ENCODE data around the gene DUSP5.
"Not testable (repeated sequence)": the region's sequence is repeated elsewhere in the genome, so short reads cannot be mapped to it uniquely, and the experiment has no call there.

The DUSP5 gene

GRCh38 chr10:110531687-110532086 is 34.0 kb downstream of the DUSP5 start:
- Histone ChIP-seq H3K27me3 (no peaks in the 10 kb centered on the region), H3K4me1 (no peaks in the 10 kb centered on the region), H3K36me3 (no peaks in the 10 kb centered on the region), H3K9me3 (no peaks in the 10 kb centered on the region), H3K4me3 (ENCODE audit: low read depth, low read length) (no peak overlapping the region)
- no peak for TF ChIP-seq CTCF (IDR thresholded peaks at IDR 0.05; ENCODE audit: low read depth, low read length)
- DNase-seq, result no peak

DNA sequence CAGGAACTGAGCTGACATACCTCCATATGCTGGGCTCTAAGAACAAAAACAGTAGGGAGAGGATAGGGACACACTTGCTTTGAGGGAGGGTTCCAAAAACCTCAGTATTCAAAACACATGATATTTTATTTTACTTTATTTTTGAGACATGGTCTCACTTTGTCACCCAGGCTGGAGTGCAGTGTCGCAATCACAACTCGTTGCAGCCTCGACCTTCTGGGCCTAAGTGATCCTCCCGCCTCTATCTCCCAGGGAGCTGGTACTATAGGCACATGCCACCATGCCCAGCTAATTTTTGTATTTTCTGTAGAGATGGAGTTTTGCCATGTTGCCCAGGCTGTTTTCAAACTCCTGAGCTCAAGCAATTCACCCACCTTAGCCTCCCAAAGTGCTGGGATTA is 34.9 kb downstream of the DUSP5 start:
- not testable (repeated sequence) for H3K9me3 ChIP-seq; H3K4me3 ChIP-seq (ENCODE audit: low read depth, low read length); DNase-seq; H3K27me3 ChIP-seq; H3K4me1 ChIP-seq; H3K36me3 ChIP-seq

DNA sequence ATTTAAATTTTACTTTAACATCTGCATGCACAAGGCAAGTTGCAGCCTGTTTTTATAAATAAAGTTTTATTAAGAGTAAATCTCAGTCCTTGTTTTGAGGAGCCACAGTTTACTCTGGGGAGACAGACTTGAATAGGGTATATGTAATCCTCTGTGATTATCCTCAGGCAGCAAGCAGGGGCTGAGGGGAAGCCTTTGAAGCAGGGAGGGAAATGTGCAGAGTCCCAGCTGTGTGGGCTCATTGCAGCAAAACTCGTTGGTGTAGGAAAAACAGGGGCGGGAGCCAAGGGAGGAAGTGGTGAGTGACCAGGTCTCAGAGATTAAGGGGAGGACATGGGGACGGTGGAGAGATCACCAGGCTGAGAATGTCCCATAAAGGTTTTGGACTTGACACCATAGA is 35.4 kb downstream of the DUSP5 start:
- Histone ChIP-seq H3K9me3 (no peaks in the 10 kb centered on the region), H3K4me1 (no peaks in the 10 kb centered on the region), H3K27me3 (no peaks in the 10 kb centered on the region), H3K36me3 (no peaks in the 10 kb centered on the region), H3K4me3 (ENCODE audit: low read depth, low read length) (no peak overlapping the region)
- no peak for TF ChIP-seq CTCF (IDR thresholded peaks at IDR 0.05; ENCODE audit: low read depth, low read length)
- no peak for DNase-seq

GRCh38 chr10:110534571-110534970 is 36.9 kb downstream of the DUSP5 start:
- Histone ChIP-seq H3K4me3 (ENCODE audit: low read depth, low read length) (no peak overlapping the region), H3K4me1 (no peaks in the 10 kb centered on the region), H3K9me3 (no peaks in the 10 kb centered on the region), H3K27me3 (no peaks in the 10 kb centered on the region), H3K36me3 (no peaks in the 10 kb centered on the region)
- TF ChIP-seq CTCF (IDR thresholded peaks at IDR 0.05; ENCODE audit: low read depth, low read length), result no peak
- no peak for DNase-seq

GRCh38 chr10:110535958-110536891 is 38.5 kb downstream of the DUSP5 start:
- DNase-seq, result peak; percentile 29

DNA sequence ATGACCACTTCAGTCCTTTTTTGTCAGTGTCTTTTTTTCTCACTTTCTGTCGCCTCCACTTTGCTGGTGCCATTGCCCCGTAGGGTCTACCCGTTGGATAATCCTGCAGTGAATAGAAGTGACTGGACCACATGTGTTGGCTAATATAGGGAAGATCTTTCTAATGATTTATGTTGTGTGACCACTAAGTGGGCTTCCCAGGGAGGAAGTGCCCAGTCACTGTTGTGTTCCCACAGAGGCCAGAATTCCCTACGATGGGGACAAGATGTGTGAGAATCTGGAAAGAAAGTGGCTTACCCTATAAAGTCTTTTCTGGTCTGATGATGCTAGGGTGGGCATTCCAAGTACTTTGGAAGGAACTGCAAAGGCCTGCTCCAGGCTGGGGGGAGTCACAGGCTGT is 41.4 kb downstream of the DUSP5 start:
- no peak for DNase-seq
- Histone ChIP-seq H3K36me3 (no peaks in the 10 kb centered on the region), H3K27me3 (no peaks in the 10 kb centered on the region), H3K4me3 (ENCODE audit: low read depth, low read length) (no peak overlapping the region), H3K4me1 (no peaks in the 10 kb centered on the region), H3K9me3 (no peaks in the 10 kb centered on the region)
- no peak for TF ChIP-seq CTCF (IDR thresholded peaks at IDR 0.05; ENCODE audit: low read depth, low read length)

More at GRCh38 chr10:110535958-110536891, 38.5 kb downstream of the DUSP5 start:
- H3K4me3 ChIP-seq (ENCODE audit: low read depth, low read length), result no peak overlapping the region
- peak; percentile 37 for TF ChIP-seq CTCF (IDR thresholded peaks at IDR 0.05; ENCODE audit: low read depth, low read length)
- H3K36me3 ChIP-seq, result no peaks in the 10 kb centered on the region
- H3K4me1 ChIP-seq, result no peaks in the 10 kb centered on the region
- no peaks in the 10 kb centered on the region for H3K9me3 ChIP-seq
- no peaks in the 10 kb centered on the region for H3K27me3 ChIP-seq
